Activated CD8-positive, alpha-beta T cell treated with anti-CD3 and anti-CD28 coated beads for 36 hours (primary cell): ENCODE measurements around the gene ARHGAP1. TPM values are rescaled to one million over a fixed set of nuclear protein-coding genes. Genes with fewer than 3 reads are reported as not detected.
"Not testable (repeated sequence)": the region's sequence is repeated elsewhere in the genome, so short reads cannot be mapped to it uniquely, and the experiment has no call there.

ENCODE experiments used
- ATAC-seq: fragments of 200-7000 bp; cut with Tn5 transposase; one replicate; pipeline ENCODE4 v1.10.0; 2021; ENCODE audit warnings: mild to moderate bottlenecking, moderate library complexity
- CTCF ChIA-PET: fragments of 350-600 bp; sonication (Branson Sonifier 250); formaldehyde crosslinking; loops from one replicate; lab custom pipeline; 2021; ENCODE audit warnings: antibody characterized with exemption; lab: Charles Lee
- POLR2A ChIA-PET: fragments of 350-600 bp; sonication (Branson Sonifier 250); formaldehyde crosslinking; loops from one replicate; lab custom pipeline; 2021; ENCODE audit warnings: antibody characterized with exemption; lab: Charles Lee
- DNase-seq: peaks from one replicate; pipeline ENCODE4 v3.0.0-alpha.2; 2020
- H3K27ac Mint-ChIP-seq: one replicate; pipeline ENCODE4 v1.8.0; 2021; ENCODE audit warnings: mild to moderate bottlenecking, mixed read lengths
- H3K27me3 Mint-ChIP-seq: one replicate; pipeline ENCODE4 v1.8.0; 2021; ENCODE audit warnings: mixed read lengths
- H3K36me3 Mint-ChIP-seq: one replicate; pipeline ENCODE4 v1.8.0; 2021; ENCODE audit warnings: low read depth, mixed read lengths
- H3K4me1 Mint-ChIP-seq: one replicate; pipeline ENCODE4 v1.8.0; 2021; ENCODE audit warnings: low read depth, mixed read lengths
- H3K4me3 Mint-ChIP-seq: one replicate; pipeline ENCODE4 v1.8.0; 2021; ENCODE audit warnings: mild to moderate bottlenecking, moderate library complexity, mixed read lengths
- H3K9me3 Mint-ChIP-seq: one replicate; pipeline ENCODE4 v1.8.0; 2021; ENCODE audit warnings: mixed read lengths
- intact Hi-C: fragments of 100-400 bp; cut with micrococcal nuclease; formaldehyde crosslinking; loops from one replicate; pipeline ENCODE4 v1.10.0; 2022
- total RNA-seq, 2 experiments: library from RNA; stranded (reverse); gene quantifications; one replicate each; pipeline ENCODE4 v1.2.3, GENCODE V29; 2021
- TF ChIP-seq, protein P1 (sequence below): fragments of 200-600 bp; IDR thresholded peaks from one replicate; pipeline ENCODE4 v1.8.0; 2022; ENCODE audit warnings: antibody characterized with exemption, mild to moderate bottlenecking

Gene ARHGAP1
- total RNA-seq, 2 experiments from 2014 or later = 32.7 to 34.5 TPM

DNA sequence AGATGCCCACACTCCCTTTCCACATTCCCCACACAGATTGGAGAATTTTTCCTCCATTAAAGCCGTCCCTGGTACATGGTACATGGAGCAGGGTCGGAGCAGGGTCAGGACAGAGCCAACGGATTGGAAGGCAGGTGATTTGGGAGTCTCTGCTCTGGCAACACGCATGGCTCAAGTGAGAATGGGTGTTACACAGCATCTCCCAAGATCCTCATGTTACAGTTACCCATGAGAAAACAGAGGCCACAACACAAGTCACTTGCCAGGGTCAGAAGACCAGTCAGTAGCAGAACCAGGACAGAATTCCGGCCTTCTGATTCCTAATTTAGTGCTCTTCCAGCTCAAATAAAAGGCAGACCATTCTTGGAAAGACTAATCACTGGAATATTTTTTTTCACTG, 10.9 kb upstream of the ARHGAP1 start:
- Mint-ChIP-seq H3K4me3 (no peak overlapping the region), H3K27me3 (no peaks in the 10 kb centered on the region), H3K27ac (no peak overlapping the region), H3K4me1 (no peaks in the 10 kb centered on the region), H3K9me3 (no peaks in the 10 kb centered on the region), H3K36me3 (no peaks in the 10 kb centered on the region)
- TF ChIP-seq, protein P1, sequence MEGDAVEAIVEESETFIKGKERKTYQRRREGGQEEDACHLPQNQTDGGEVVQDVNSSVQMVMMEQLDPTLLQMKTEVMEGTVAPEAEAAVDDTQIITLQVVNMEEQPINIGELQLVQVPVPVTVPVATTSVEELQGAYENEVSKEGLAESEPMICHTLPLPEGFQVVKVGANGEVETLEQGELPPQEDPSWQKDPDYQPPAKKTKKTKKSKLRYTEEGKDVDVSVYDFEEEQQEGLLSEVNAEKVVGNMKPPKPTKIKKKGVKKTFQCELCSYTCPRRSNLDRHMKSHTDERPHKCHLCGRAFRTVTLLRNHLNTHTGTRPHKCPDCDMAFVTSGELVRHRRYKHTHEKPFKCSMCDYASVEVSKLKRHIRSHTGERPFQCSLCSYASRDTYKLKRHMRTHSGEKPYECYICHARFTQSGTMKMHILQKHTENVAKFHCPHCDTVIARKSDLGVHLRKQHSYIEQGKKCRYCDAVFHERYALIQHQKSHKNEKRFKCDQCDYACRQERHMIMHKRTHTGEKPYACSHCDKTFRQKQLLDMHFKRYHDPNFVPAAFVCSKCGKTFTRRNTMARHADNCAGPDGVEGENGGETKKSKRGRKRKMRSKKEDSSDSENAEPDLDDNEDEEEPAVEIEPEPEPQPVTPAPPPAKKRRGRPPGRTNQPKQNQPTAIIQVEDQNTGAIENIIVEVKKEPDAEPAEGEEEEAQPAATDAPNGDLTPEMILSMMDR = no peak
- CTCF ChIA-PET = no interaction called here
- DNase-seq = no peak
- no peak for ATAC-seq
- intact Hi-C loops = no loop called here
- POLR2A ChIA-PET = interaction anchor here (0.9 kb wide), 1 partner anchor 10 kb away, joined by 3 read pairs; the partner anchor contains the start of gene ZNF408

DNA sequence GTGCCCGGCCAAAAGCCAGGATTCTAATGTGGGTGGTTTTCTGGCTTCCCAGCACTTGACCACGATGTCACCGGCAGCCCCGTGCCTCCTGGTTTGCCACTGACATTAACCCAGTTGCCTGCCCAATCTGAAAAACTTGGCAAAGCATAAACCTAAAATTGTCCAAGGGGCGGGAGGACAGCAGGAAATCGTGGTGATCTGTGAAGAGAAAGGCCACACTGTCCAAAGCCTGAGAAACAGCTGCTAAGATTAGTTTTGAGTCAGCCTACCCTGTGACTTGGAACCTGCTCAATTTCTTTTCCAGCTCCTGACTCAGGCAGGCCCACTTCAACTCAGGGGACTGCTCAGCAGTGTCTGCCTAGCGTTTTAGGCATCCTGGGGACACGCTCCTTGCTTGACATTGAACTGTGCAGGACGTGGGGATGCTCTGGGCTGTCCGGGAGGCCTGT, 10.4 kb upstream of the ARHGAP1 start:
- CTCF ChIA-PET = no interaction called here

DNA sequence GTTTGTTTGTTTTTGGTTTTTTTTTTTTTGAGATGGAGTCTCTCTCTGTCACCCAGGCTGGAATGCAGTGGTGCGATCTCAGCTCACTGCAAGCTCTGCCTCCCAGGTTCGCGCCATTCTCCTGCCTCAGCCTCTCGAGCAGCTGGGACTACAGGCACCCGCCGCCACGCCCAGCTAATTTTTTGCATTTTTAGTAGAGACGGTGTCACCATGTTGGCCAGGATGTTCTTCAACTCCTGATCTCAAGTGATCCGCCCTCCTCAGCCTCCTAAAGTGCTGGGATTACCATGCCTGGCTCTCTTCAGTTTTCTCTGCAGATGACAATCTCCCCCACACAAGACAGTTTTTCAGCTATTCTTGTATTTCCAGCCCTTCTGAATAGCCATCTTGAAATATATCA, 8.9 kb upstream of the ARHGAP1 start:
- H3K4me1 Mint-ChIP-seq, H3K36me3 Mint-ChIP-seq, H3K27me3 Mint-ChIP-seq, DNase-seq, intact Hi-C loops, ATAC-seq, H3K27ac Mint-ChIP-seq, H3K9me3 Mint-ChIP-seq, H3K4me3 Mint-ChIP-seq, CTCF ChIA-PET: not testable (repeated sequence)
- POLR2A ChIA-PET = interaction anchor here (1.5 kb wide), 1 partner anchor 9 kb away, joined by 3 read pairs; the partner anchor contains the start of genes ARHGAP1 and ZNF408

More for the DNA sequence above, 10.4 kb upstream of the ARHGAP1 start:
- TF ChIP-seq, protein P1 = no peak
- no peaks in the 10 kb centered on the region for H3K36me3 Mint-ChIP-seq
- H3K9me3 Mint-ChIP-seq = no peaks in the 10 kb centered on the region
- no peaks in the 10 kb centered on the region for H3K27me3 Mint-ChIP-seq
- H3K4me1 Mint-ChIP-seq = no peaks in the 10 kb centered on the region
- DNase-seq = no peak
- POLR2A ChIA-PET = interaction anchor here (0.9 kb wide), 1 partner anchor 10 kb away, joined by 3 read pairs; the partner anchor contains the start of gene ZNF408
- no peak for ATAC-seq
- H3K27ac Mint-ChIP-seq = no peak overlapping the region
- H3K4me3 Mint-ChIP-seq = no peak overlapping the region
- intact Hi-C loops = no loop called here

DNA sequence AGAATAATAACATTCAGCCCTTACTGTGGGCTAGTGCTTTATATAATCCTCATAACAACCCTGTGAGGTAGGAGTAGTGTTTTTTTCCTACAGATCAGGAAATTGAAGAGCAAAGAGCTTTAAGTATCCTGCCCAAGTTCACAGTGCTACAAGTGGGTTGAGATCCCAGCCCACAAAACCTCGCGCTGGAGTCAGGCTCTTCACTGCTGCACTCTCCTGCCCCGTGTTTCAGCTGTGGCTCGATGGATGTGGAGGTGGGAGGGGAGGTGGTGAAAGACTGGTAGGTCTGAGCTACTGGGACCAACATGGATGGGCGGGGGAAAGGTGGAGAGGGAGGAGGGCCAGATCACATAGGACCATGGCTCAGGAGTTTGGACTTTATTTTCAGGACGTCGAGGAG, 6.5 kb upstream of the ARHGAP1 start:
- no peak overlapping the region for H3K27ac Mint-ChIP-seq
- ChIA-PET POLR2A (interaction anchor here (1.1 to 1.3 kb wide), 2 partner anchors 17 to 19 kb away, joined by 3 read pairs; no protein-coding TSS in a partner anchor), CTCF (no interaction called here)
- H3K4me3 Mint-ChIP-seq = no peak overlapping the region
- no peak for ATAC-seq
- H3K9me3 Mint-ChIP-seq = no peaks in the 10 kb centered on the region
- peaks cover 13% of the 10 kb centered on the region for H3K4me1 Mint-ChIP-seq
- intact Hi-C loops = no loop called here
- peaks cover 22% of the 10 kb centered on the region for H3K36me3 Mint-ChIP-seq
- DNase-seq = no peak
- H3K27me3 Mint-ChIP-seq = no peaks in the 10 kb centered on the region
- TF ChIP-seq, protein P1 = no peak

DNA sequence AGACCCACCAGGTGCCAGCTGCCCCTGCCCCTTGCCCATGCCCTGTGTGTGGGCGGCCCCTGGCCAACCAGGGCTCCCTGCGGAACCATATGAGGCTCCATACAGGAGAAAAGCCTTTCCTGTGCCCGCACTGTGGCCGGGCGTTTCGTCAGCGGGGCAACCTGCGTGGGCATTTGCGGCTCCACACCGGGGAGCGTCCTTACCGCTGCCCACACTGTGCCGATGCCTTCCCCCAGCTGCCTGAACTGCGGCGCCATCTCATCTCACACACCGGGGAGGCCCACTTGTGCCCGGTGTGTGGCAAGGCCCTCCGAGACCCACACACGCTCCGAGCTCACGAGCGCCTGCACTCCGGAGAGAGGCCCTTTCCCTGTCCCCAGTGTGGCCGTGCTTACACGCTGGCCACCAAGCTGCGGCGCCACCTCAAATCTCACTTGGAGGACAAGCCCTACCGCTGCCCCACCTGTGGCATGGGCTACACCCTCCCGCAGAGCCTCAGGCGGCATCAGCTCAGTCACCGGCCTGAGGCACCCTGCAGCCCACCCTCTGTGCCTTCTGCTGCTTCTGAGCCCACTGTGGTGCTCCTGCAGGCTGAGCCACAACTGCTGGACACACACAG, 4.8 kb upstream of the ARHGAP1 start:
- TF ChIP-seq, protein P1 = no peak
- Mint-ChIP-seq H3K27ac (no peak overlapping the region), H3K27me3 (no peaks in the 10 kb centered on the region), H3K36me3 (peaks cover 29% of the 10 kb centered on the region), H3K4me1 (peaks cover 19% of the 10 kb centered on the region), H3K9me3 (no peaks in the 10 kb centered on the region), H3K4me3 (no peak overlapping the region)
- no peak for ATAC-seq
- ChIA-PET POLR2A (interaction anchor here (1.0 to 1.2 kb wide), 2 partner anchors 14 to 172 kb away, joined by 3 read pairs; partner anchors contain the start of gene F2), CTCF (no interaction called here)
- no peak for DNase-seq
- intact Hi-C loops = no loop called here
